Upper lobe of left lung (tissue), 4 donors: ENCODE results near the gene EGFL7.

Experiments
- CTCF ChIP-seq, 6 experiments: fragments of 450-650 bp in 4 of 6; fragments of 200-600 bp in 2 of 6; sonication (generic) in 2 of 6; IDR thresholded peaks; one replicate each; pipeline ENCODE4 v1.5.1; 2016 to 2019; ENCODE audit warnings: antibody characterized with exemption in 6 of 6
- EP300 ChIP-seq, 4 donors: sonication (generic); formaldehyde crosslinking; IDR thresholded peaks; one replicate each; pipeline ENCODE4 v1.5.1; 2017; ENCODE audit warnings: antibody characterized with exemption in 4 of 4, control low read depth in 2 of 4
- POLR2A ChIP-seq, 4 donors: fragments of 450-650 bp; IDR thresholded peaks; one replicate each; pipeline ENCODE4 v1.5.1; 2016 to 2017; ENCODE audit warnings: antibody characterized with exemption in 4 of 4, mild to moderate bottlenecking in 2 of 4

- TF ChIP-seq CTCF (IDR thresholded peaks at IDR 0.05) (no peak), POLR2A (IDR thresholded peaks at IDR 0.05) (no peak), EP300 (IDR thresholded peaks at IDR 0.05) (no peak)
These were observed 40.7 kb downstream of the EGFL7 start for GRCh38 chr9:136703276-136703860.
